T-cell (primary cell): ENCODE measurements around the gene TMEM181. TPM values are rescaled to one million over a fixed set of nuclear protein-coding genes. Genes with fewer than 3 reads are reported as not detected.
"Not testable (repeated sequence)": the region's sequence is repeated elsewhere in the genome, so short reads cannot be mapped to it uniquely, and the experiment has no call there.

Source experiments
- ATAC-seq, 4 experiments: fragments of 200-7000 bp in 3 of 4; fragments of 150-1000 bp in 1 of 4; cut with Tn5 transposase; replicated peaks in 1 of 4; 1 replicate in 3 of 4; 2 replicates in 1 of 4; pipeline ENCODE4 v1.10.0; 2021; ENCODE audit warnings: moderate library complexity in 3 of 4, mild to moderate bottlenecking in 2 of 4, moderate number of reproducible peaks in 1 of 4
- CTCF ChIA-PET, 2 donors: fragments of 300-600 bp; sonication (Branson Sonifier 250); formaldehyde crosslinking; loops; one replicate each; lab custom pipeline; 2022; ENCODE audit warnings: antibody characterized with exemption in 2 of 2; lab: Charles Lee
- POLR2A ChIA-PET, 2 donors: fragments of 300-600 bp; sonication (Branson Sonifier 250); formaldehyde crosslinking; loops; one replicate each; lab custom pipeline; 2022; ENCODE audit warnings: antibody characterized with exemption in 2 of 2; lab: Charles Lee
- DNase-seq, 35 experiments: peaks; one replicate each; pipeline versions ENCODE4 v3.0.0 to v3.0.0-alpha.2; 2013 to 2023
- H3K27ac ChIP-seq: one replicate; pipeline ENCODE4 v1.5.1; 2013; ENCODE audit warnings: low read length
- H3K27me3 ChIP-seq, 2 experiments: replicated peaks in 1 of 2; 1 replicate in 1 of 2; 2 replicates in 1 of 2; pipeline versions ENCODE4 v1.6.1 to v1.7.0; 2013; ENCODE audit warnings: low read length in 1 of 2, mixed read lengths in 1 of 2; ENCODE audit not compliant: control insufficient read depth in 2 of 2, insufficient read depth in 2 of 2; ENCODE audit errors: extremely low read depth in 1 of 2
- H3K36me3 ChIP-seq, 2 donors: 1 replicate in 1 of 2; 2 replicates in 1 of 2; pipeline versions ENCODE4 v1.6.1 to v1.7.0; 2013; ENCODE audit warnings: low read length in 1 of 2; ENCODE audit not compliant: control insufficient read depth in 2 of 2, insufficient read depth in 1 of 2; ENCODE audit errors: extremely low read depth in 1 of 2
- H3K4me1 ChIP-seq, 2 experiments: 1 replicate in 1 of 2; 2 replicates in 1 of 2; pipeline versions ENCODE4 v1.6.1 to v1.7.0; 2013; ENCODE audit warnings: low read length in 2 of 2, mixed read lengths in 1 of 2; ENCODE audit not compliant: insufficient read depth in 2 of 2, control insufficient read depth in 1 of 2; ENCODE audit errors: extremely low read depth in 1 of 2
- H3K4me3 ChIP-seq, 2 donors: 1 replicate in 1 of 2; 2 replicates in 1 of 2; pipeline versions ENCODE4 v1.5.1 to v1.7.0; 2013; ENCODE audit warnings: mild to moderate bottlenecking in 2 of 2, low read length in 1 of 2, moderate library complexity in 1 of 2; ENCODE audit not compliant: control insufficient read depth in 1 of 2; ENCODE audit errors: extremely low read depth in 1 of 2
- H3K9me3 ChIP-seq: 2 replicates; pipeline ENCODE4 v1.7.0; 2013
- H3K27ac Mint-ChIP-seq, 2 donors: one replicate each; pipeline ENCODE4 v1.8.0; 2020 to 2021; ENCODE audit warnings: mild to moderate bottlenecking in 2 of 2, mixed read lengths in 2 of 2
- H3K27me3 Mint-ChIP-seq, 2 donors: one replicate each; pipeline ENCODE4 v1.8.0; 2021 to 2022; ENCODE audit warnings: mixed read lengths in 2 of 2
- H3K36me3 Mint-ChIP-seq: one replicate; pipeline ENCODE4 v1.8.0; 2021; ENCODE audit warnings: mixed read lengths
- H3K4me1 Mint-ChIP-seq, 3 donors: one replicate each; pipeline ENCODE4 v1.8.0; 2020 to 2022; ENCODE audit warnings: mixed read lengths in 3 of 3, mild to moderate bottlenecking in 1 of 3
- H3K4me3 Mint-ChIP-seq, 3 donors: one replicate each; pipeline ENCODE4 v1.8.0; 2020 to 2022; ENCODE audit warnings: mild to moderate bottlenecking in 3 of 3, mixed read lengths in 3 of 3, moderate library complexity in 3 of 3
- H3K9me3 Mint-ChIP-seq, 3 donors: one replicate each; pipeline ENCODE4 v1.8.0; 2020 to 2022; ENCODE audit warnings: mixed read lengths in 3 of 3
- WGBS: methylation state at CpG from one replicate; pipeline ENCODE4 v1.1.5; 2013; ENCODE audit warnings: missing lambda C conversion rate; ENCODE audit not compliant: insufficient coverage; 5-methylcytosine and 5-hydroxymethylcytosine counted together
- total RNA-seq, 35 experiments: library from RNA in 6 of 35; stranded (reverse) in 6 of 35; fragments of 120-200 nt in 1 of 35; gene quantifications; one replicate each; pipeline versions ENCODE4 v1.2.1 to v1.2.4 and lab custom pipeline; 2013 to 2026

TMEM181 gene
- total RNA-seq, 5 donors from 2014 or later (not counting 1 experiment from before 2014, with no cell fraction given), result 15.9 to 21.5 (median 19.9) TPM

GRCh38 chr6:158521759-158522158, 38.1 kb upstream of the TMEM181 start:
- no peak overlapping the region for H3K4me3 Mint-ChIP-seq
- no peak overlapping the region for H3K4me3 ChIP-seq
- H3K4me1 ChIP-seq, result peaks cover 7 to 17% of the 10 kb centered on the region in 2 experiments
- CTCF ChIA-PET, result no interaction called here
- no peak overlapping the region for H3K27ac ChIP-seq
- peaks cover 45 to 49% of the 10 kb centered on the region in 2 donors for H3K27me3 Mint-ChIP-seq
- ATAC-seq (no peak), DNase-seq (no peak)
- POLR2A ChIA-PET, result no interaction called here
- no peak overlapping the region for H3K27ac Mint-ChIP-seq
- H3K4me1 Mint-ChIP-seq, result peaks cover 9 to 17% (median 12%) of the 10 kb centered on the region in 3 donors
- WGBS, result no CpG with 5 or more reads among the region's 1 CpG
- peaks cover 1% of the 10 kb centered on the region for H3K36me3 Mint-ChIP-seq
- H3K36me3 ChIP-seq, result no peaks in the 10 kb centered on the region
- H3K9me3 Mint-ChIP-seq, result peaks cover 0 to 3% (median 0%) of the 10 kb centered on the region in 3 donors
- H3K9me3 ChIP-seq, result no peaks in the 10 kb centered on the region
- peaks cover 0 to 43% of the 10 kb centered on the region in 2 experiments for H3K27me3 ChIP-seq

GRCh38 chr6:158522616-158523015, 37.3 kb upstream of the TMEM181 start:
- Mint-ChIP-seq H3K9me3 (peaks cover 0 to 12% (median 3%) of the 10 kb centered on the region in 3 donors), H3K4me1 (peaks cover 9 to 11% (median 11%) of the 10 kb centered on the region in 3 donors), H3K4me3 (no peak overlapping the region), H3K27me3 (peaks cover 53 to 58% of the 10 kb centered on the region in 2 donors), H3K36me3 (peaks cover 3% of the 10 kb centered on the region), H3K27ac (no peak overlapping the region)
- Histone ChIP-seq H3K27me3 (peaks cover 0 to 38% of the 10 kb centered on the region in 2 experiments), H3K4me1 (peaks cover 4 to 10% of the 10 kb centered on the region in 2 experiments), H3K9me3 (no peaks in the 10 kb centered on the region), H3K4me3 (no peak overlapping the region), H3K27ac (no peak overlapping the region), H3K36me3 (no peaks in the 10 kb centered on the region)
- CTCF ChIA-PET, result interaction anchor here in 1 of 2 donors (0.5 kb wide), 1 partner anchor 305 kb away, joined by 4 read pairs; no protein-coding TSS in a partner anchor
- DNase-seq (no peak), ATAC-seq (no peak)
- POLR2A ChIA-PET, result interaction anchor here in 1 of 2 donors (0.6 kb wide), 1 partner anchor 11 kb away, joined by 3 read pairs; no protein-coding TSS in a partner anchor
- 88% methylated on average over 6 of the region's 11 CpGs for WGBS

- Histone ChIP-seq H3K27ac (no peak overlapping the region), H3K27me3 (peaks cover 0 to 35% of the 10 kb centered on the region in 2 experiments), H3K9me3 (no peaks in the 10 kb centered on the region), H3K4me3 (no peak overlapping the region), H3K36me3 (no peaks in the 10 kb centered on the region), H3K4me1 (no peaks in the 10 kb centered on the region)
- Mint-ChIP-seq H3K4me3 (no peak overlapping the region), H3K9me3 (peaks cover 4 to 16% (median 10%) of the 10 kb centered on the region in 3 donors), H3K27me3 (peaks cover 57 to 63% of the 10 kb centered on the region in 2 donors), H3K36me3 (peaks cover 3% of the 10 kb centered on the region), H3K27ac (no peak overlapping the region), H3K4me1 (no peaks in the 10 kb centered on the region)
- ChIA-PET POLR2A (no interaction called here), CTCF (no interaction called here)
- ATAC-seq (no peak), DNase-seq (no peak)
- WGBS, result 87% methylated on average over 13 of the region's 15 CpGs
These were observed 35.6 kb upstream of the TMEM181 start for GRCh38 chr6:158524311-158524710.

GRCh38 chr6:158527858-158528257, 32.0 kb upstream of the TMEM181 start:
- H3K4me3 ChIP-seq, DNase-seq, POLR2A ChIA-PET, H3K9me3 ChIP-seq, H3K4me3 Mint-ChIP-seq, H3K27ac ChIP-seq, H3K36me3 ChIP-seq, CTCF ChIA-PET, H3K27ac Mint-ChIP-seq, H3K4me1 ChIP-seq, ATAC-seq, H3K4me1 Mint-ChIP-seq, H3K36me3 Mint-ChIP-seq: not testable (repeated sequence)
- H3K9me3 Mint-ChIP-seq, result peaks cover 4 to 17% (median 10%) of the 10 kb centered on the region in 3 donors
- peaks cover 68 to 72% of the 10 kb centered on the region in 2 donors for H3K27me3 Mint-ChIP-seq
- peaks cover 0 to 38% of the 10 kb centered on the region in 2 experiments for H3K27me3 ChIP-seq
- no CpG with 5 or more reads among the region's 1 CpG for WGBS

GRCh38 chr6:158528826-158529225, 31.1 kb upstream of the TMEM181 start:
- DNase-seq (no peak), ATAC-seq (no peak)
- Mint-ChIP-seq H3K27me3 (peaks cover 66 to 69% of the 10 kb centered on the region in 2 donors), H3K9me3 (peaks cover 4 to 21% (median 10%) of the 10 kb centered on the region in 3 donors), H3K27ac (no peak overlapping the region), H3K4me1 (no peaks in the 10 kb centered on the region), H3K4me3 (no peak overlapping the region), H3K36me3 (peaks cover 3% of the 10 kb centered on the region)
- Histone ChIP-seq H3K36me3 (no peaks in the 10 kb centered on the region), H3K9me3 (no peaks in the 10 kb centered on the region), H3K27me3 (peaks cover 0 to 34% of the 10 kb centered on the region in 2 experiments), H3K27ac (no peak overlapping the region), H3K4me3 (no peak overlapping the region), H3K4me1 (no peaks in the 10 kb centered on the region)
- WGBS, result 100% methylated on average over 1 of the region's 6 CpGs
- ChIA-PET POLR2A (no interaction called here), CTCF (interaction anchor here in 1 of 2 donors (0.6 kb wide), 1 partner anchor 19 kb away, joined by 3 read pairs; no protein-coding TSS in a partner anchor)

- ChIA-PET CTCF (interaction anchor here in 1 of 2 donors (0.5 kb wide), 1 partner anchor 74 kb away, joined by 3 read pairs; no protein-coding TSS in a partner anchor), POLR2A (no interaction called here)
- Histone ChIP-seq H3K4me1 (no peaks in the 10 kb centered on the region), H3K4me3 (no peak overlapping the region), H3K9me3 (no peaks in the 10 kb centered on the region), H3K27ac (no peak overlapping the region), H3K27me3 (peaks cover 0 to 26% of the 10 kb centered on the region in 2 experiments), H3K36me3 (no peaks in the 10 kb centered on the region)
- DNase-seq (no peak), ATAC-seq (no peak)
- peaks cover 59 to 67% of the 10 kb centered on the region in 2 donors for H3K27me3 Mint-ChIP-seq
- no peaks in the 10 kb centered on the region for H3K4me1 Mint-ChIP-seq
- H3K9me3 Mint-ChIP-seq, result peaks cover 4 to 21% (median 10%) of the 10 kb centered on the region in 3 donors
- no peak overlapping the region for H3K27ac Mint-ChIP-seq
- WGBS, result 60% methylated on average over 2 of the region's 8 CpGs
- H3K4me3 Mint-ChIP-seq, result no peak overlapping the region
- H3K36me3 Mint-ChIP-seq, result peaks cover 3% of the 10 kb centered on the region
These were observed 30.3 kb upstream of the TMEM181 start for GRCh38 chr6:158529629-158530028.
